ENCODE results near the gene TDRD7. TPM values are rescaled to one million over a fixed set of nuclear protein-coding genes. Genes with fewer than 3 reads are reported as not detected.
A peak's percentile ranks its signal among the peaks of the same experiment; 100 is the strongest.

Gene TDRD7
- total RNA-seq, 1 donor from 2014 or later, result 4.7 TPM

- Mint-ChIP-seq H3K9me3 (no peaks in the 10 kb centered on the region), H3K27me3 (ENCODE audit: insufficient read depth) (peaks cover 4% of the 10 kb centered on the region), H3K4me1 (ENCODE audit: low read depth) (no peaks in the 10 kb centered on the region), H3K4me3 (no peak overlapping the region), H3K36me3 (ENCODE audit: low read depth) (no peaks in the 10 kb centered on the region), H3K27ac (no peak overlapping the region)
- no peak for DNase-seq (ENCODE audit: low spot score)
- intact Hi-C loops (cut with micrococcal nuclease), result no loop called here
These were observed 35.0 kb upstream of the TDRD7 start for GRCh38 chr9:97376902-97377301.

GRCh38 chr9:97382099-97382718, 29.7 kb upstream of the TDRD7 start:
- peaks cover 6% of the 10 kb centered on the region for H3K4me1 Mint-ChIP-seq (ENCODE audit: low read depth)
- no peak overlapping the region for H3K4me3 Mint-ChIP-seq
- DNase-seq (ENCODE audit: low spot score), result no peak
- no peaks in the 10 kb centered on the region for H3K9me3 Mint-ChIP-seq
- no peak overlapping the region for H3K27ac Mint-ChIP-seq
- peaks cover 18% of the 10 kb centered on the region for H3K27me3 Mint-ChIP-seq (ENCODE audit: insufficient read depth)
- no peaks in the 10 kb centered on the region for H3K36me3 Mint-ChIP-seq (ENCODE audit: low read depth)
- intact Hi-C loops (cut with micrococcal nuclease), result no loop called here

GRCh38 chr9:97384406-97385262, 27.3 kb upstream of the TDRD7 start:
- intact Hi-C loops (cut with micrococcal nuclease), result no loop called here
- H3K4me3 Mint-ChIP-seq, result no peak overlapping the region
- H3K27ac Mint-ChIP-seq, result no peak overlapping the region
- H3K9me3 Mint-ChIP-seq, result no peaks in the 10 kb centered on the region
- H3K27me3 Mint-ChIP-seq (ENCODE audit: insufficient read depth), result peaks cover 22% of the 10 kb centered on the region
- peaks cover 29% of the 10 kb centered on the region for H3K4me1 Mint-ChIP-seq (ENCODE audit: low read depth)
- DNase-seq (ENCODE audit: low spot score), result no peak
- no peaks in the 10 kb centered on the region for H3K36me3 Mint-ChIP-seq (ENCODE audit: low read depth)

- no peaks in the 10 kb centered on the region for H3K9me3 Mint-ChIP-seq
- no peak overlapping the region for H3K4me3 Mint-ChIP-seq
- H3K4me1 Mint-ChIP-seq (ENCODE audit: low read depth), result peaks cover 35% of the 10 kb centered on the region
- peaks cover 29% of the 10 kb centered on the region for H3K27me3 Mint-ChIP-seq (ENCODE audit: insufficient read depth)
- DNase-seq (ENCODE audit: low spot score), result no peak
- no peak overlapping the region for H3K27ac Mint-ChIP-seq
- intact Hi-C loops (cut with micrococcal nuclease), result no loop called here
- no peaks in the 10 kb centered on the region for H3K36me3 Mint-ChIP-seq (ENCODE audit: low read depth)
These were observed 26.2 kb upstream of the TDRD7 start for GRCh38 chr9:97385626-97386264.

GRCh38 chr9:97386265-97386633, 25.6 kb upstream of the TDRD7 start:
- Mint-ChIP-seq H3K27ac (no peak overlapping the region), H3K27me3 (ENCODE audit: insufficient read depth) (peaks cover 31% of the 10 kb centered on the region), H3K36me3 (ENCODE audit: low read depth) (no peaks in the 10 kb centered on the region), H3K4me1 (ENCODE audit: low read depth) (peaks cover 38% of the 10 kb centered on the region), H3K9me3 (no peaks in the 10 kb centered on the region), H3K4me3 (no peak overlapping the region)
- DNase-seq (ENCODE audit: low spot score), result no peak
- intact Hi-C loops (cut with micrococcal nuclease), result no loop called here

- Mint-ChIP-seq H3K27me3 (ENCODE audit: insufficient read depth) (peaks cover 33% of the 10 kb centered on the region), H3K4me3 (no peak overlapping the region), H3K9me3 (no peaks in the 10 kb centered on the region), H3K27ac (no peak overlapping the region), H3K4me1 (ENCODE audit: low read depth) (peaks cover 41% of the 10 kb centered on the region), H3K36me3 (ENCODE audit: low read depth) (no peaks in the 10 kb centered on the region)
- DNase-seq (ENCODE audit: low spot score), result peak; percentile 63
- intact Hi-C loops (cut with micrococcal nuclease), result loop anchor here (1.0 kb wide), 3 partner anchors 24 to 228 kb away; no protein-coding TSS in a partner anchor
These were observed 25.0 kb upstream of the TDRD7 start for GRCh38 chr9:97386733-97387503.

GRCh38 chr9:97387504-97387886, 24.4 kb upstream of the TDRD7 start:
- H3K27ac Mint-ChIP-seq, result no peak overlapping the region
- peaks cover 41% of the 10 kb centered on the region for H3K4me1 Mint-ChIP-seq (ENCODE audit: low read depth)
- peaks cover 36% of the 10 kb centered on the region for H3K27me3 Mint-ChIP-seq (ENCODE audit: insufficient read depth)
- no peaks in the 10 kb centered on the region for H3K9me3 Mint-ChIP-seq
- intact Hi-C loops (cut with micrococcal nuclease), result loop anchor here (1.0 kb wide), 3 partner anchors 24 to 228 kb away; no protein-coding TSS in a partner anchor
- no peaks in the 10 kb centered on the region for H3K36me3 Mint-ChIP-seq (ENCODE audit: low read depth)
- DNase-seq (ENCODE audit: low spot score), result no peak
- H3K4me3 Mint-ChIP-seq, result no peak overlapping the region

- Mint-ChIP-seq H3K27me3 (ENCODE audit: insufficient read depth) (peaks cover 37% of the 10 kb centered on the region), H3K4me3 (peak overlapping the region; percentile 54), H3K4me1 (ENCODE audit: low read depth) (peaks cover 41% of the 10 kb centered on the region), H3K27ac (peak overlapping the region; percentile 58), H3K36me3 (ENCODE audit: low read depth) (peaks cover 1% of the 10 kb centered on the region), H3K9me3 (no peaks in the 10 kb centered on the region)
- DNase-seq (ENCODE audit: low spot score), result no peak
- intact Hi-C loops (cut with micrococcal nuclease), result loop anchor here (1.0 to 2.0 kb wide), 5 partner anchors 9 to 531 kb away; no protein-coding TSS in a partner anchor
These were observed 23.8 kb upstream of the TDRD7 start for GRCh38 chr9:97387936-97388684.

GRCh38 chr9:97388721-97389238, 23.1 kb upstream of the TDRD7 start:
- H3K36me3 Mint-ChIP-seq (ENCODE audit: low read depth), result peaks cover 1% of the 10 kb centered on the region
- DNase-seq (ENCODE audit: low spot score), result peak; percentile 62
- peaks cover 42% of the 10 kb centered on the region for H3K27me3 Mint-ChIP-seq (ENCODE audit: insufficient read depth)
- H3K4me3 Mint-ChIP-seq, result peak overlapping the region; percentile 54
- intact Hi-C loops (cut with micrococcal nuclease), result loop anchor here (1.0 to 2.0 kb wide), 2 partner anchors 9 to 532 kb away; no protein-coding TSS in a partner anchor
- H3K9me3 Mint-ChIP-seq, result no peaks in the 10 kb centered on the region
- H3K4me1 Mint-ChIP-seq (ENCODE audit: low read depth), result peaks cover 41% of the 10 kb centered on the region
- peak overlapping the region; percentile 58 for H3K27ac Mint-ChIP-seq

GRCh38 chr9:97389249-97389648, 22.6 kb upstream of the TDRD7 start:
- no peak overlapping the region for H3K4me3 Mint-ChIP-seq
- no peak for DNase-seq (ENCODE audit: low spot score)
- intact Hi-C loops (cut with micrococcal nuclease), result loop anchor here (2.0 kb wide), 1 partner anchor 532 kb away; no protein-coding TSS in a partner anchor
- H3K9me3 Mint-ChIP-seq, result no peaks in the 10 kb centered on the region
- H3K27me3 Mint-ChIP-seq (ENCODE audit: insufficient read depth), result peaks cover 47% of the 10 kb centered on the region
- H3K4me1 Mint-ChIP-seq (ENCODE audit: low read depth), result peaks cover 41% of the 10 kb centered on the region
- H3K36me3 Mint-ChIP-seq (ENCODE audit: low read depth), result peaks cover 1% of the 10 kb centered on the region
- H3K27ac Mint-ChIP-seq, result no peak overlapping the region

GRCh38 chr9:97390791-97391406, 21.0 kb upstream of the TDRD7 start:
- H3K4me1 Mint-ChIP-seq (ENCODE audit: low read depth), result peaks cover 45% of the 10 kb centered on the region
- peaks cover 1% of the 10 kb centered on the region for H3K36me3 Mint-ChIP-seq (ENCODE audit: low read depth)
- no peak overlapping the region for H3K4me3 Mint-ChIP-seq
- no peak for DNase-seq (ENCODE audit: low spot score)
- H3K27me3 Mint-ChIP-seq (ENCODE audit: insufficient read depth), result peaks cover 50% of the 10 kb centered on the region
- peak overlapping the region; percentile 22 for H3K27ac Mint-ChIP-seq
- intact Hi-C loops (cut with micrococcal nuclease), result no loop called here
- no peaks in the 10 kb centered on the region for H3K9me3 Mint-ChIP-seq

All from activated T-helper 1 cell treated with anti-CD3 and anti-CD28 coated beads, Interleukin-12 subunit alpha, Interleukin-12 subunit beta, Interleukin-2, Interleukin-4 antibody, amounts not matched to agents 30 ng/mL and 10 ng/mL and 1 ng/mL, durations not matched to agents 14 hours and 24 hours and 36 hours (primary cell).